ENCODE measurements around the gene CMC4.

The CMC4 gene

GRCh38 chrX:155026727-155027508 lies 44.0 kb downstream of the CMC4 start, which contains the start of gene FUNDC2:
TSS of gene FUNDC2 (plus strand) at chrX:155026844. CDS start at chrX:155026939, 95 bp downstream.
- no peak for TF ChIP-seq CTCF (IDR thresholded peaks at IDR 0.05; ENCODE audit: control insufficient read depth, extremely low read depth, insufficient read depth)
- peak within 1 kb of the TSS; percentile 78 for H3K4me3 ChIP-seq (ENCODE audit: low read depth, low read length)
- DNase-seq (ENCODE audit: low read depth) = peak; percentile 85

- no peak for TF ChIP-seq CTCF (IDR thresholded peaks at IDR 0.05; ENCODE audit: control insufficient read depth, extremely low read depth, insufficient read depth)
- DNase-seq (ENCODE audit: low read depth) = no peak
- peak overlapping the region; percentile 78 for H3K4me3 ChIP-seq (ENCODE audit: low read depth, low read length)
These were observed 44.6 kb downstream of the CMC4 start for GRCh38 chrX:155026420-155026726.

- no peak overlapping the region for H3K4me3 ChIP-seq (ENCODE audit: low read depth, low read length)
- DNase-seq (ENCODE audit: low read depth) = no peak
- TF ChIP-seq CTCF (IDR thresholded peaks at IDR 0.05; ENCODE audit: control insufficient read depth, extremely low read depth, insufficient read depth) = no peak
These were observed 46.8 kb downstream of the CMC4 start for GRCh38 chrX:155023907-155024833.

- no peak within 1 kb of the TSS for H3K4me3 ChIP-seq (ENCODE audit: low read depth, low read length)
- DNase-seq (ENCODE audit: low read depth) = no peak
- TF ChIP-seq CTCF (IDR thresholded peaks at IDR 0.05; ENCODE audit: control insufficient read depth, extremely low read depth, insufficient read depth) = no peak
These were observed 48.4 kb downstream of the CMC4 start, which contains the start of gene F8 for GRCh38 chrX:155022585-155022984. TSS of gene F8 (minus strand) at chrX:155022723. CDS start at chrX:155022552, 171 bp downstream.

- H3K4me3 ChIP-seq (ENCODE audit: low read depth, low read length) = no peak overlapping the region
- DNase-seq (ENCODE audit: low read depth) = no peak
- no peak for TF ChIP-seq CTCF (IDR thresholded peaks at IDR 0.05; ENCODE audit: control insufficient read depth, extremely low read depth, insufficient read depth)
These were observed 50.3 kb downstream of the CMC4 start for GRCh38 chrX:155020591-155020990.

Data from LNCaP clone FGC (cell line).